HEK293 (cell line): Measurements from ENCODE around the gene AP3B1.

Experiments used
- CTCF ChIA-PET: fragments of 350-600 bp; formaldehyde crosslinking; extraction: SDS; loops from one replicate; lab custom pipeline; 2021; ENCODE audit warnings: antibody characterized with exemption; lab: Yijun Ruan, JAX
- POLR2A ChIA-PET: fragments of 300-600 bp; formaldehyde crosslinking; extraction: SDS; loops from one replicate; lab custom pipeline; 2020; ENCODE audit warnings: antibody characterized with exemption, inconsistent platforms; lab: Yijun Ruan, JAX
- H3K27ac ChIP-seq: fragments of 200-500 bp; sonication (Bioruptor generic); 2 replicates; pipeline ENCODE4 v1.5.1; 2014; ENCODE audit warnings: low read depth, low read length, control low read depth, inconsistent platforms; ENCODE audit errors: extremely low read depth
- H3K36me3 ChIP-seq, 2 experiments: fragments of 200-500 bp in 1 of 2; sonication (Bioruptor generic) in 1 of 2; 1 replicate in 1 of 2; 2 replicates in 1 of 2; pipeline ENCODE4 v1.5.1; 2014 to 2017; ENCODE audit warnings: inconsistent platforms in 2 of 2, low read length in 2 of 2; ENCODE audit not compliant: control insufficient read depth in 2 of 2, insufficient read depth in 1 of 2
- H3K4me1 ChIP-seq: fragments of 200-500 bp; sonication (Bioruptor generic); 2 replicates; pipeline ENCODE4 v1.5.1; 2014; ENCODE audit warnings: mild to moderate bottlenecking, low read length, inconsistent platforms; ENCODE audit not compliant: control insufficient read depth, insufficient read depth
- H3K4me3 ChIP-seq: 2 replicates; pipeline ENCODE4 v1.5.1; 2011; ENCODE audit warnings: low read depth, mild to moderate bottlenecking, control low read depth, low read length, moderate library complexity
- H3K9me3 ChIP-seq: fragments of 200-500 bp; sonication (Bioruptor generic); 2 replicates; pipeline ENCODE4 v1.5.1; 2014; ENCODE audit warnings: low read depth, low read length, inconsistent platforms; ENCODE audit not compliant: control insufficient read depth, insufficient read depth
- ATF2 ChIP-seq: fragments of 450-650 bp; formaldehyde crosslinking; IDR thresholded peaks from 2 replicates; pipeline ENCODE4 v1.5.1; 2016; ENCODE audit warnings: missing biosample characterization, missing genetic modification characterization, low read depth
- KLF17 ChIP-seq: fragments of 450-650 bp; formaldehyde crosslinking; IDR thresholded peaks from 2 replicates; pipeline ENCODE4 v1.5.1; 2016; ENCODE audit warnings: missing biosample characterization, missing genetic modification characterization
- KLF9 ChIP-seq: fragments of 450-650 bp; formaldehyde crosslinking; IDR thresholded peaks from 2 replicates; pipeline ENCODE4 v1.5.1; 2016; ENCODE audit warnings: missing biosample characterization, missing genetic modification characterization, low read depth
- ZNF10 ChIP-seq: fragments of 450-650 bp; formaldehyde crosslinking; IDR thresholded peaks from 2 replicates; pipeline ENCODE4 v1.5.1; 2017; ENCODE audit warnings: missing biosample characterization, missing genetic modification characterization
- ZNF121 ChIP-seq: fragments of 450-650 bp; formaldehyde crosslinking; IDR thresholded peaks from 2 replicates; pipeline ENCODE4 v1.5.1; 2016; ENCODE audit warnings: missing biosample characterization, missing genetic modification characterization
- ZNF140 ChIP-seq: fragments of 450-650 bp; formaldehyde crosslinking; IDR thresholded peaks from 2 replicates; pipeline ENCODE4 v1.5.1; 2016; ENCODE audit warnings: missing biosample characterization, missing genetic modification characterization
- ZNF311 ChIP-seq: fragments of 450-650 bp; formaldehyde crosslinking; IDR thresholded peaks from 2 replicates; pipeline ENCODE4 v1.5.1; 2017; ENCODE audit warnings: missing biosample characterization, missing genetic modification characterization, borderline replicate concordance
- ZNF350 ChIP-seq: fragments of 450-650 bp; formaldehyde crosslinking; IDR thresholded peaks from 2 replicates; pipeline ENCODE4 v1.5.0; 2017; ENCODE audit warnings: missing biosample characterization, mild to moderate bottlenecking, missing genetic modification characterization
- ZNF513 ChIP-seq: fragments of 450-650 bp; IDR thresholded peaks from 2 replicates; pipeline ENCODE4 v1.5.1; 2018; ENCODE audit warnings: missing biosample characterization, missing genetic modification characterization
- ZNF548 ChIP-seq: fragments of 450-650 bp; formaldehyde crosslinking; IDR thresholded peaks from 2 replicates; pipeline ENCODE4 v1.5.1; 2016; ENCODE audit warnings: missing biosample characterization, missing genetic modification characterization
- ZNF549 ChIP-seq: fragments of 450-650 bp; IDR thresholded peaks from 2 replicates; pipeline ENCODE4 v1.5.1; 2018; ENCODE audit warnings: missing biosample characterization, missing genetic modification characterization, mild to moderate bottlenecking, inconsistent platforms, moderate library complexity
- ZNF585B ChIP-seq: fragments of 450-650 bp; formaldehyde crosslinking; IDR thresholded peaks from 2 replicates; pipeline ENCODE4 v1.5.1; 2016; ENCODE audit warnings: missing biosample characterization, missing genetic modification characterization
- ZNF629 ChIP-seq: fragments of 450-650 bp; formaldehyde crosslinking; IDR thresholded peaks from 2 replicates; pipeline ENCODE4 v1.5.1; 2017; ENCODE audit warnings: missing biosample characterization, missing genetic modification characterization
- ZNF664 ChIP-seq: fragments of 450-650 bp; formaldehyde crosslinking; IDR thresholded peaks from 2 replicates; pipeline ENCODE4 v1.5.1; 2016; ENCODE audit warnings: missing biosample characterization, missing genetic modification characterization
- TF ChIP-seq, protein P1 (sequence below): fragments of 450-650 bp; formaldehyde crosslinking; IDR thresholded peaks from 2 replicates; pipeline ENCODE4 v1.5.1; 2016; ENCODE audit warnings: missing biosample characterization, missing genetic modification characterization
- TF ChIP-seq, protein P2 (sequence below): fragments of 450-650 bp; formaldehyde crosslinking; IDR thresholded peaks from 2 replicates; pipeline ENCODE4 v1.5.1; 2016; ENCODE audit warnings: missing biosample characterization, missing genetic modification characterization

The AP3B1 gene

GRCh38 chr5:78279194-78279593, 15.3 kb downstream of the AP3B1 start:
- H3K9me3 ChIP-seq: no peaks in the 10 kb centered on the region
- TF ChIP-seq ZNF549 (tag by site-specific recombination) (no peak), KLF17 (no peak), ZNF664 (no peak), KLF9 (tag by site-specific recombination) (no peak), ZNF350 (tag by site-specific recombination) (no peak), ZNF311 (no peak), ZNF585B (tag by site-specific recombination) (no peak), ZNF10 (tag by site-specific recombination) (no peak), ZNF548 (tag by site-specific recombination) (no peak)
- TF ChIP-seq, protein P1, sequence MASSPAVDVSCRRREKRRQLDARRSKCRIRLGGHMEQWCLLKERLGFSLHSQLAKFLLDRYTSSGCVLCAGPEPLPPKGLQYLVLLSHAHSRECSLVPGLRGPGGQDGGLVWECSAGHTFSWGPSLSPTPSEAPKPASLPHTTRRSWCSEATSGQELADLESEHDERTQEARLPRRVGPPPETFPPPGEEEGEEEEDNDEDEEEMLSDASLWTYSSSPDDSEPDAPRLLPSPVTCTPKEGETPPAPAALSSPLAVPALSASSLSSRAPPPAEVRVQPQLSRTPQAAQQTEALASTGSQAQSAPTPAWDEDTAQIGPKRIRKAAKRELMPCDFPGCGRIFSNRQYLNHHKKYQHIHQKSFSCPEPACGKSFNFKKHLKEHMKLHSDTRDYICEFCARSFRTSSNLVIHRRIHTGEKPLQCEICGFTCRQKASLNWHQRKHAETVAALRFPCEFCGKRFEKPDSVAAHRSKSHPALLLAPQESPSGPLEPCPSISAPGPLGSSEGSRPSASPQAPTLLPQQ (tag by site-specific recombination): no peak
- TF ChIP-seq, protein P2, sequence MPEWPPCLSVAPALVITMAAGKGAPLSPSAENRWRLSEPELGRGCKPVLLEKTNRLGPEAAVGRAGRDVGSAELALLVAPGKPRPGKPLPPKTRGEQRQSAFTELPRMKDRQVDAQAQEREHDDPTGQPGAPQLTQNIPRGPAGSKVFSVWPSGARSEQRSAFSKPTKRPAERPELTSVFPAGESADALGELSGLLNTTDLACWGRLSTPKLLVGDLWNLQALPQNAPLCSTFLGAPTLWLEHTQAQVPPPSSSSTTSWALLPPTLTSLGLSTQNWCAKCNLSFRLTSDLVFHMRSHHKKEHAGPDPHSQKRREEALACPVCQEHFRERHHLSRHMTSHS (tag by site-specific recombination): no peak
- no peak overlapping the region for H3K4me3 ChIP-seq
- POLR2A ChIA-PET: no interaction called here
- H3K36me3 ChIP-seq: no peaks in the 10 kb centered on the region
- H3K27ac ChIP-seq: no peak overlapping the region
- CTCF ChIA-PET: no interaction called here
- H3K4me1 ChIP-seq: no peaks in the 10 kb centered on the region

- no peak overlapping the region for H3K27ac ChIP-seq
- H3K36me3 ChIP-seq: no peaks in the 10 kb centered on the region
- no peaks in the 10 kb centered on the region for H3K9me3 ChIP-seq
- TF ChIP-seq ZNF629 (peak; percentile 45; the same call in 1 of the 2 replicates), ZNF140 (tag by site-specific recombination) (no peak), ATF2 (peak; percentile 68)
- POLR2A ChIA-PET: no interaction called here
- CTCF ChIA-PET: no interaction called here
- no peaks in the 10 kb centered on the region for H3K4me1 ChIP-seq
- H3K4me3 ChIP-seq: no peak overlapping the region
Measured at GRCh38 chr5:78277715-78278114, 16.8 kb downstream of the AP3B1 start.

DNA sequence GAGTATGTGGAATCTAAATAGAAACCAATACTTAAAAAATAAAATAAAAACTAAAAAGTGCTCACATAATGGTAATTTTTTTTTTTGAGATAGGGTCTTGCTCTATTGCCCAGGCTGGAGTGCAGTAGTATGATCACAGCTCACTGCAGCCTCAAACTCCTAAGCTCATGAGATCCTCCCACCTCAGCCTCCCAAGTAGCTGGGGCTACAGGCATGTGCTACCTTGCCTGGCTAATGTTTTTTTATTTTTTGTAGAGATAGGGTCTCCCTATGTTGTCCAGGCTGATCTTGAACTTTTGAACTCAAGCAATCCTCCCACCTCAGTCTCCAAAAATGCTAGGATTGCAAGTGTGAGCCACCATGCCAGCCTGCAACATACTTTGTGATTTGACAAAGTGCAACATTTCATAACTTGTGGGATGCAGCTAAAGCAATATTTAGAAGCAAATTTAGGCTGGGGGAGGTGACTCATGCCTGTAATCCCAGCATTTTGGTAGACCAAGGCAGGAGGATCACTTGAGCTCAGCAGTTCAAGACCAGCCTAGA, 18.4 kb downstream of the AP3B1 start:
- Histone ChIP-seq H3K36me3 (no peaks in the 10 kb centered on the region), H3K27ac (no peak overlapping the region), H3K4me3 (no peak overlapping the region), H3K9me3 (no peaks in the 10 kb centered on the region), H3K4me1 (no peaks in the 10 kb centered on the region)
- TF ChIP-seq ZNF121 (tag by site-specific recombination) (peak; percentile 84; the same call in 1 of the 2 replicates), ZNF513 (tag by site-specific recombination) (no peak)
- ChIA-PET CTCF (interaction anchor here (0.6 kb wide), 1 partner anchor 749 kb away, joined by 5 read pairs; no protein-coding TSS in a partner anchor), POLR2A (no interaction called here)
